Loucy (cell line): ENCODE measurements around the gene SMYD1.

ENCODE experiments used
- H2AFZ ChIP-seq: fragments of 200-600 bp; sonication (generic); 2 replicates; pipeline ENCODE4 v1.6.0; 2016; ENCODE audit warnings: antibody characterized with exemption, mild to moderate bottlenecking, low read length, moderate library complexity
- H3F3A ChIP-seq: fragments of 200-600 bp; 2 replicates; pipeline ENCODE4 v1.6.0; 2016; ENCODE audit warnings: antibody characterized with exemption, low read depth, mild to moderate bottlenecking
- H3K27me3 ChIP-seq: fragments of 200-600 bp; sonication (generic); 2 replicates; pipeline ENCODE4 v1.6.1; 2014; ENCODE audit warnings: low read length, mild to moderate bottlenecking; ENCODE audit not compliant: insufficient read depth, poor library complexity, severe bottlenecking
- H3K36me3 ChIP-seq: fragments of 200-600 bp; sonication (generic); 2 replicates; pipeline ENCODE4 v1.6.1; 2016; ENCODE audit warnings: low read length; ENCODE audit not compliant: insufficient read depth
- H3K4me1 ChIP-seq: fragments of 200-600 bp; sonication (generic); 2 replicates; pipeline ENCODE4 v1.5.1; 2014; ENCODE audit warnings: low read length, mild to moderate bottlenecking; ENCODE audit not compliant: insufficient read depth, poor library complexity, severe bottlenecking
- H3K4me2 ChIP-seq: fragments of 200-600 bp; sonication (generic); 2 replicates; pipeline ENCODE4 v1.6.0; 2014; ENCODE audit warnings: antibody characterized with exemption, low read length, low read depth, mild to moderate bottlenecking; ENCODE audit not compliant: poor library complexity, severe bottlenecking
- H3K4me3 ChIP-seq: fragments of 200-600 bp; sonication (generic); 2 replicates; pipeline ENCODE4 v1.5.1; 2014; ENCODE audit warnings: low read length, mild to moderate bottlenecking, mixed read lengths; ENCODE audit not compliant: poor library complexity, severe bottlenecking
- H3K79me2 ChIP-seq: fragments of 200-600 bp; sonication (generic); 2 replicates; pipeline ENCODE4 v1.6.1; 2014; ENCODE audit warnings: low read length; ENCODE audit not compliant: insufficient read depth
- H3K9ac ChIP-seq: fragments of 200-600 bp; sonication (generic); 2 replicates; pipeline ENCODE4 v1.6.0; 2014; ENCODE audit warnings: mild to moderate bottlenecking, low read depth, low read length, moderate library complexity; ENCODE audit not compliant: poor library complexity, severe bottlenecking
- H3K9me2 ChIP-seq: fragments of 200-600 bp; sonication (generic); replicated peaks from 2 replicates; pipeline ENCODE4 v1.6.1; 2016; ENCODE audit warnings: low read depth, low read length, mixed read lengths
- H3K9me3 ChIP-seq: fragments of 200-600 bp; sonication (generic); 2 replicates; pipeline ENCODE4 v1.6.1; 2014; ENCODE audit warnings: mild to moderate bottlenecking, antibody characterized with exemption, low read length, low read depth; ENCODE audit not compliant: insufficient read depth
- H4K20me1 ChIP-seq: fragments of 200-600 bp; sonication (generic); 2 replicates; pipeline ENCODE4 v1.6.0; 2014; ENCODE audit warnings: antibody characterized with exemption, low read length, mild to moderate bottlenecking; ENCODE audit not compliant: insufficient read depth, poor library complexity, severe bottlenecking
- EZH2phosphoT487 ChIP-seq: fragments of 200-600 bp; IDR thresholded peaks from 2 replicates; pipeline ENCODE4 v1.6.1; 2018; ENCODE audit warnings: antibody characterized with exemption, mild to moderate bottlenecking, moderate library complexity, borderline replicate concordance
- TF ChIP-seq, protein P1 (sequence below): fragments of 200-600 bp; sonication (generic); conservative IDR thresholded peaks from 2 replicates; pipeline ENCODE4 v1.5.1; 2014; ENCODE audit warnings: mild to moderate bottlenecking, antibody characterized with exemption, low read length

SMYD1 gene

GRCh38 chr2:88057437-88057844 is 10.2 kb upstream of the SMYD1 start:
- no peak overlapping the region for H3K4me3 ChIP-seq
- no peaks in the 10 kb centered on the region for H3K36me3 ChIP-seq
- no peak overlapping the region for H3K9ac ChIP-seq
- H3K27me3 ChIP-seq = peaks cover 6% of the 10 kb centered on the region
- no peak overlapping the region for H3K4me2 ChIP-seq
- peaks cover 27% of the 10 kb centered on the region for H4K20me1 ChIP-seq
- H2AFZ ChIP-seq = no peak overlapping the region; the same call in 1 of the 2 replicates
- no peaks in the 10 kb centered on the region for H3F3A ChIP-seq
- peaks cover 32% of the 10 kb centered on the region for H3K79me2 ChIP-seq
- no peak for TF ChIP-seq EZH2phosphoT487
- TF ChIP-seq, protein P1, sequence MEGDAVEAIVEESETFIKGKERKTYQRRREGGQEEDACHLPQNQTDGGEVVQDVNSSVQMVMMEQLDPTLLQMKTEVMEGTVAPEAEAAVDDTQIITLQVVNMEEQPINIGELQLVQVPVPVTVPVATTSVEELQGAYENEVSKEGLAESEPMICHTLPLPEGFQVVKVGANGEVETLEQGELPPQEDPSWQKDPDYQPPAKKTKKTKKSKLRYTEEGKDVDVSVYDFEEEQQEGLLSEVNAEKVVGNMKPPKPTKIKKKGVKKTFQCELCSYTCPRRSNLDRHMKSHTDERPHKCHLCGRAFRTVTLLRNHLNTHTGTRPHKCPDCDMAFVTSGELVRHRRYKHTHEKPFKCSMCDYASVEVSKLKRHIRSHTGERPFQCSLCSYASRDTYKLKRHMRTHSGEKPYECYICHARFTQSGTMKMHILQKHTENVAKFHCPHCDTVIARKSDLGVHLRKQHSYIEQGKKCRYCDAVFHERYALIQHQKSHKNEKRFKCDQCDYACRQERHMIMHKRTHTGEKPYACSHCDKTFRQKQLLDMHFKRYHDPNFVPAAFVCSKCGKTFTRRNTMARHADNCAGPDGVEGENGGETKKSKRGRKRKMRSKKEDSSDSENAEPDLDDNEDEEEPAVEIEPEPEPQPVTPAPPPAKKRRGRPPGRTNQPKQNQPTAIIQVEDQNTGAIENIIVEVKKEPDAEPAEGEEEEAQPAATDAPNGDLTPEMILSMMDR = no peak
- no peaks in the 10 kb centered on the region for H3K9me3 ChIP-seq
- H3K4me1 ChIP-seq = peaks cover 27% of the 10 kb centered on the region
- H3K9me2 ChIP-seq = no peaks in the 10 kb centered on the region

DNA sequence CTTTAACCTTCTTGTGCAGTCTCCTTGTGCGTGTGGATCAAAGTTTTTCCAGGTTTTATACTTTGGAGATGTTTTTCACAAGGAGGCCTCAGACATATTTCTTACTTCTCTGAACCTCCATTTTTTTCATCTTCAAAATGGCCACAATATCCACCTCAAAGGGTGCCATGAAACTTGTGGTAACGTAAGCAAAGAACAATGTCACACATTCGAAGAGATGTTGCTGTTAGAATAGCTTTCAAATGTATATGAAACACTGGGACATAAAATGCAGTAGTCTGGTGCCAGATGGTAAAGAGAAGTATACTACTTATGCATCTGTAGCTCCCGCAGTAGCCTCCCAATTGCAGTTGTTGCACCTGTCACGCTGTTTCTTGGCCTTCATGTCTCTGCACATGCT is 9.4 kb upstream of the SMYD1 start:
- no peaks in the 10 kb centered on the region for H3K9me3 ChIP-seq
- peaks cover 6% of the 10 kb centered on the region for H3K27me3 ChIP-seq
- H3K36me3 ChIP-seq = no peaks in the 10 kb centered on the region
- H3K4me2 ChIP-seq = no peak overlapping the region
- peak overlapping the region; percentile 28; the same call in 1 of the 2 replicates for H2AFZ ChIP-seq
- H4K20me1 ChIP-seq = peaks cover 20% of the 10 kb centered on the region
- no peak for TF ChIP-seq EZH2phosphoT487
- TF ChIP-seq, protein P1 = no peak
- no peak overlapping the region for H3K9ac ChIP-seq
- no peaks in the 10 kb centered on the region for H3K9me2 ChIP-seq
- peaks cover 27% of the 10 kb centered on the region for H3K79me2 ChIP-seq
- H3K4me3 ChIP-seq = no peak overlapping the region
- H3K4me1 ChIP-seq = peaks cover 19% of the 10 kb centered on the region
- no peaks in the 10 kb centered on the region for H3F3A ChIP-seq

GRCh38 chr2:88059979-88060906 is 7.4 kb upstream of the SMYD1 start:
- Histone ChIP-seq H3K9me3 (no peaks in the 10 kb centered on the region), H3K9me2 (no peaks in the 10 kb centered on the region), H3K36me3 (no peaks in the 10 kb centered on the region), H3K4me2 (no peak overlapping the region), H3K9ac (no peak overlapping the region), H3K4me1 (peaks cover 6% of the 10 kb centered on the region), H3K27me3 (peaks cover 2% of the 10 kb centered on the region), H4K20me1 (no peaks in the 10 kb centered on the region), H2AFZ (peak overlapping the region; percentile 29; the same call in 1 of the 2 replicates), H3K4me3 (no peak overlapping the region), H3K79me2 (peaks cover 6% of the 10 kb centered on the region), H3F3A (no peaks in the 10 kb centered on the region)
- TF ChIP-seq EZH2phosphoT487 = no peak
- TF ChIP-seq, protein P1 = peak; percentile 80
